ENCODE measurements around the gene ALOX5. TPM values are rescaled to one million over a fixed set of nuclear protein-coding genes. Genes with fewer than 3 reads are reported as not detected.

The ALOX5 gene
- total RNA-seq, 1 donor from 2014 or later: not detected

DNA sequence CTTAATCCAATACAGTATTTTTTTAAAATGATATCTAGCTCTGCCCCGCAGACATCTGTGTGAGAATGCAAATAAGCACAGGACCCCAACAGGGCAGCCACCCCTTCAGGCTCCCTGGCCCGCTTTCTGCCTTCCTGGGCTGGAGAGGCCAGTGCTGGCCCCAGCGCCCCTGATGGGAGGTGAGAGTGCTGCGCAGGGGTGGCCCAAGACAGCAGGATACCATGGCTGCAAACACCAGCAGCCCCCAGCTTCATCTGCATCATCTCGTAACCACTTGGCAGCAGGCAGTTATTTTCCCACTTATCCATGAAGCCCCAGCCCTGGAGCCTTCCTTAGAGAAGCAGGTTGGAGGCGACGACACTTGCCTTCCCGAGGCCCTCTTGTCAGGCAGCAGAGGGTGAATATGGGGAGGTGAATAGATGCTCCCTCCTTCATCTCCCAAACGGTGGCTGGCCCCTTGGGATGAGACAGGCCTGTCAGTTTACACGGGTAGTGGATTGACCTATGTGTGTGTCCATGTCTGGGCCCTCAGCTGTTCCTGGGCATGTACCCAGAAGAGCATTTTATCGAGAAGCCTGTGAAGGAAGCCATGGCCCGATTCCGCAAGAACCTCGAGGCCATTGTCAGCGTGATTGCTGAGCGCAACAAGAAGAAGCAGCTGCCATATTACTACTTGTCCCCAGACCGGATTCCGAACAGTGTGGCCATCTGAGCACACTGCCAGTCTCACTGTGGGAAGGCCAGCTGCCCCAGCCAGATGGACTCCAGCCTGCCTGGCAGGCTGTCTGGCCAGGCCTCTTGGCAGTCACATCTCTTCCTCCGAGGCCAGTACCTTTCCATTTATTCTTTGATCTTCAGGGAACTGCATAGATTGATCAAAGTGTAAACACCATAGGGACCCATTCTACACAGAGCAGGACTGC, 71.2 kb downstream of the ALOX5 start:
- Mint-ChIP-seq H3K36me3 (ENCODE audit: low read depth) (no peaks in the 10 kb centered on the region), H3K27ac (ENCODE audit: unreplicated experiment) (no peak overlapping the region), H3K4me3 (no peak overlapping the region), H3K4me1 (no peaks in the 10 kb centered on the region), H3K9me3 (no peaks in the 10 kb centered on the region), H3K27me3 (ENCODE audit: low read depth) (no peaks in the 10 kb centered on the region)
- TF ChIP-seq, protein P1, sequence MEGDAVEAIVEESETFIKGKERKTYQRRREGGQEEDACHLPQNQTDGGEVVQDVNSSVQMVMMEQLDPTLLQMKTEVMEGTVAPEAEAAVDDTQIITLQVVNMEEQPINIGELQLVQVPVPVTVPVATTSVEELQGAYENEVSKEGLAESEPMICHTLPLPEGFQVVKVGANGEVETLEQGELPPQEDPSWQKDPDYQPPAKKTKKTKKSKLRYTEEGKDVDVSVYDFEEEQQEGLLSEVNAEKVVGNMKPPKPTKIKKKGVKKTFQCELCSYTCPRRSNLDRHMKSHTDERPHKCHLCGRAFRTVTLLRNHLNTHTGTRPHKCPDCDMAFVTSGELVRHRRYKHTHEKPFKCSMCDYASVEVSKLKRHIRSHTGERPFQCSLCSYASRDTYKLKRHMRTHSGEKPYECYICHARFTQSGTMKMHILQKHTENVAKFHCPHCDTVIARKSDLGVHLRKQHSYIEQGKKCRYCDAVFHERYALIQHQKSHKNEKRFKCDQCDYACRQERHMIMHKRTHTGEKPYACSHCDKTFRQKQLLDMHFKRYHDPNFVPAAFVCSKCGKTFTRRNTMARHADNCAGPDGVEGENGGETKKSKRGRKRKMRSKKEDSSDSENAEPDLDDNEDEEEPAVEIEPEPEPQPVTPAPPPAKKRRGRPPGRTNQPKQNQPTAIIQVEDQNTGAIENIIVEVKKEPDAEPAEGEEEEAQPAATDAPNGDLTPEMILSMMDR (conservative IDR thresholded peaks at IDR 0.05): no peak
- no peak for DNase-seq (ENCODE audit: low read depth, low spot score)

DNA sequence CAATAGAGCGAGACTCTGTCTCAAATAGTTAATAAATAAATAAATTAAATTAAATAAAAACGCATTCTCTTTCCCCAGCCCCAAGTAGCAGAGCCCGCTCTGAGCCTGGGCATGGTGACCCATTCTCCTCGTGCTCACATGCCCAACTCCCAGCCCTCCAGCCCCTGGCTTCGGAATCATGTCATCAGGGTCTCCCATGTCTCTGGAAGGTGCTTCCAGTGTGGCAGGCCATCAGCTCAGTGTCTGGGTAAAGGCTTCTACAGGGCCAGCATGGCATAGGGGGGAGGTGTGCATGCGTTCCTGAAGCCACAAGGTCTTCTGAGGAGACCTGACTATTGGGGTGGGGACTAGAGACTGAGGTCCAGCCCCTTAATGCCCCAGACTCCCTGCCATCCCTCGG, 72.8 kb downstream of the ALOX5 start:
- Mint-ChIP-seq H3K9me3 (no peaks in the 10 kb centered on the region), H3K36me3 (ENCODE audit: low read depth) (no peaks in the 10 kb centered on the region)
- TF ChIP-seq, protein P1 (conservative IDR thresholded peaks at IDR 0.05): no peak

DNA sequence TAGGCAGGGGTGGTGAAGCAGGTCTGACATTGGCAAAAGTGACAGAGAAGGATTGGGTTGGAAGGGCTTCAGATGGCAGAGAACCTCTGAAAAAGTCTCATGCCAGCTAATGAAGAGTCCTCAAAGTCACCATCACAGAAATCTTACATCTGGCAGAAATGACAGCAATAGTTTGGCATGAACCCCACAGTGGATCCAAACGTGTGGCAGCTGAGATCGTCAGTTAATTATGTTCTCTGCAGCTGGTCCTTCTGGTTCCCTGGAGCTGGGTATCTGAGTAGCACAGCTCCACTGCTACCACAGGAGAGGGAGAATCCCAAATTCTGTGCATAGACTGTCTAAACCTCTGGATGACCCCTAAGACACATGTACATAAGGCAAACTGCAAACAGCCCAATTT, 73.4 kb downstream of the ALOX5 start:
- Mint-ChIP-seq H3K4me1 (no peaks in the 10 kb centered on the region), H3K9me3 (no peaks in the 10 kb centered on the region), H3K27ac (ENCODE audit: unreplicated experiment) (no peak overlapping the region), H3K27me3 (ENCODE audit: low read depth) (no peaks in the 10 kb centered on the region), H3K4me3 (no peak overlapping the region), H3K36me3 (ENCODE audit: low read depth) (no peaks in the 10 kb centered on the region)
- no peak for DNase-seq (ENCODE audit: low read depth, low spot score)
- TF ChIP-seq, protein P1 (conservative IDR thresholded peaks at IDR 0.05): no peak

More for the DNA sequence above, 72.8 kb downstream of the ALOX5 start:
- H3K27me3 Mint-ChIP-seq (ENCODE audit: low read depth): no peaks in the 10 kb centered on the region
- H3K4me1 Mint-ChIP-seq: no peaks in the 10 kb centered on the region
- no peak for DNase-seq (ENCODE audit: low read depth, low spot score)
- no peak overlapping the region for H3K4me3 Mint-ChIP-seq
- H3K27ac Mint-ChIP-seq (ENCODE audit: unreplicated experiment): no peak overlapping the region

DNA sequence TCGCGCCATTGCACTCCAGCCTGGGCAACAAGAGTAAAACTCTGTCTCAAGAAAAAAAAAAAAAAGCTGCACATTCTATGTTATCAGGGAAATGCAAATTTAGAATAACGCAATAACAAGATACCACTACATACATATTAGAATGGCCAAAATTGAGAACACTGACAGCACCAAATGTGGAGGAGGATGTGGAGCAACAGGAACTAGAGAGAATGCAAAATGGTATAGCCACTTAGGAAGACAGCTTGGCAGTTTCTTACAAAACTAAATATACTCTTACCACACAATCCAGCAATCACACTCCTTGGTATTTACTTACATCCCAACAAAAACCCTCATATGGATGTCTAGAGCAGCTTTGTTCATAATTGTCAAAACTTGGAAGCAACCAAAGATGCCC, 76.8 kb downstream of the ALOX5 start:
- no peaks in the 10 kb centered on the region for H3K9me3 Mint-ChIP-seq
- no peak overlapping the region for H3K4me3 Mint-ChIP-seq
- H3K36me3 Mint-ChIP-seq (ENCODE audit: low read depth): no peaks in the 10 kb centered on the region
- no peak for DNase-seq (ENCODE audit: low read depth, low spot score)
- no peaks in the 10 kb centered on the region for H3K27me3 Mint-ChIP-seq (ENCODE audit: low read depth)
- H3K4me1 Mint-ChIP-seq: no peaks in the 10 kb centered on the region
- TF ChIP-seq, protein P1 (conservative IDR thresholded peaks at IDR 0.05): no peak
- no peak overlapping the region for H3K27ac Mint-ChIP-seq (ENCODE audit: unreplicated experiment)

DNA sequence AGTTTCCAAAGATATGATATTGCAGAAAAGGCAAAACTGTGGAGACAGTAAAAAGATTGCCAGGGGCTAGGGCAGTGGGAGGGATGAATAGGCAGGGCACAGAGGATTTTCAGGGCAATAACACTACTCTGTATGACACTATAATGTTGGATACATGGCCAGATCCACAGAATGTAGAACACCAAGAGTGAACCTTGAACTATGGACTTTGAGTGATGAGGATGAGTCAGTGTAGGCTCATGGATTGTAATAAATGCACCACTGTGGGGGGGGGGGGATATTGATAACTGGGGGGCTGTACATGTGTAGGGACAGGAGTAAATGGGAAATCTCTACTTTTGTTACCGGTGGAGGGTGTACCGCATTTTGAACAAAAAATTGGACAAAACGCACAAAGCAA, 77.4 kb downstream of the ALOX5 start:
- Mint-ChIP-seq H3K36me3 (ENCODE audit: low read depth) (no peaks in the 10 kb centered on the region), H3K27ac (ENCODE audit: unreplicated experiment) (no peak overlapping the region), H3K27me3 (ENCODE audit: low read depth) (no peaks in the 10 kb centered on the region), H3K4me1 (no peaks in the 10 kb centered on the region), H3K4me3 (no peak overlapping the region), H3K9me3 (no peaks in the 10 kb centered on the region)
- DNase-seq (ENCODE audit: low read depth, low spot score): no peak
- TF ChIP-seq, protein P1 (conservative IDR thresholded peaks at IDR 0.05): no peak

All from neural crest cell (in vitro differentiated cells).